HG03378 (cell line): ENCODE measurements around the gene DNAH11.
"Not testable (repeated sequence)": the region's sequence is repeated elsewhere in the genome, so short reads cannot be mapped to it uniquely, and the experiment has no call there.

Experiments used
- ATAC-seq: cut with Tn5 transposase; IDR thresholded peaks from one replicate; pipeline ENCODE4 v1.9.1; 2021; ENCODE audit warnings: mild to moderate bottlenecking, moderate library complexity; ENCODE audit not compliant: unreplicated experiment

The DNAH11 gene

DNA sequence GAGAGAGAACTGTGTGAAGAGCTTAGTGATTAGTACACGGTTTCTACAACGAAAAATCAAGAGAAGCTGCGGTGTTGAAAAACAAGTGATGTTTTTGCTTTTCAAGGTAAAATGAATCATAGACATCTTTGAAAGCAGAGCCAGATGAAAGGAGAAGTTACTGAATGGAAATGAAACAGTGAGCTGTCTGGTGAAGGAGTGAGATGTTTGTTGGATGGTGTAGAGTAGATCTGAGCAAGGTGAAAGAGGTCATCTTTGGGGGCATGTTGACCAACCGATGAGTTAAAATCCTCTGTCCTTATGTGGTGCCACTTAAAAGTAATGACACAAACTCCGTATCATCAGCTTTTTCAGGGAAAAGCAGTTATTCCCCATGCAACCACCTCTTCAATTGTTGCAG is 225.4 kb downstream of the DNAH11 start:
- ATAC-seq, result no peak

DNA sequence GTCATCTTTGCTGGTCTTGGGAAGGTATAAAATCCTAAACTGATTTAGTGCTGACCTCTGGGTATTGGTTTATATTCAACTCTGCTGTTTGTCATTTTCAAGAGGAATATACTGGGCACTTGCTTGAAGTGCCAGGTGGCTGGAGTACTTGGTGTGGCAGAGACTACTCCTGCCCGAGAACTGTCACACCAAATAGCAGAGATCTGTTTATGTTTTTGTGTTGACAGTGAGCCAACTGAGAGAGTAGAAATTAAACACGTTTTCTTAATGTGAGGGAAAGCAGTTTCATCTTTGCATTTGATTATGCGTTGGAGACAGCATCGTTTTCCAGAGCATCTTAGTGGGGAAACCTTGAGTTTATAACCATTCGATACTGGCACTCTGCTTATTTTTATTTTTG is 228.4 kb downstream of the DNAH11 start:
- no peak for ATAC-seq

DNA sequence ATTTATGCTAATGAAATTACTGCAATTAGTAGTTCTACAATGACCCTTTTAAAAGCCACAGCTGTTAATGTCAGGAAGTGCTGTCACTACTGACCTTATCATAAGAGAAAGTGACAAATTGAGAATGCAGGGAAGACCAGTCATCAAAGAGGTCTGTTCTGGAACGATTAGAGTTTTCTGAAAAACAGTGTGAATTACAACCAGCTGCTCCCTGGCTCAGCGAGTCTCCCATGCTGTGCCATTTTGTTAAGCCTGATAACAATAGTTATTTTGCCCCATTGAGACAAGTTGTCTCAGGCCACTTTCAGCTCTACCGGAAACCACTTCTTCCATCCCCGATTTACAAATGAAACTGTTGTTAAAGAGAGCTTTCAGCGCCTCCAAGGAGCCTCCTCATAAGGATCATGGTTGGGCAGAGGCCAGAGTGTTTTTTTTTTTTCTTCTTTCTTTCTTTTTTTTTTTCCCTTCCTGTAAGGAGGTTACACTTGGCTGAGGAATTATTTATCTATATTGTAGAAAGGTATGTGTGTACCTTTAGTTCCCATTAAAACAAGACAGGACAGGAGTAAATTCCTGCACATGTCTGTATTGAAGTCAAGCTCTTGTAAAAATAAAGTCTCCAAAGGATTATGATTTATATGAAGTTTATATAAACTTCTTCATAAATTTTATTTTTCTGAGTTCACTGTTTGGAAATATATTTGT is 229.2 kb downstream of the DNAH11 start:
- no peak for ATAC-seq

DNA sequence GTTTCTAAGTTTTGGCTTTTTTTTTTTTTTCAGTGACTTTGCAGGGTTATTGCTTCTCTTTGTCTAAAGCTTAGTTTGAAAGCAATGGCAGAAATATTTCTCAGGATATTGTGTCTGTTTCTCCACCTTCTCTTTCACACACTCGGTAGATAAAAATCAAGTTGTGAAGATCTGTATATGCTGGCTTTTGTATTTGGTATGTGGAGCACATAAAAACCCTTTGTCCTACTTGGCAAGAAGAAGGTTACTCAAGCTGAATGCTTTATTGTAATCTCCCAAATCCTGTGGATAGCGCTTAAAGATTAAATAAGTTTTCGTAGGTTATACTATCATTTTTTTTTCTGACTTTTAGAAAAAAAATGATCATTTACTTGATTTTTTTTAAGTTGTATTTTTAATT is 230.5 kb downstream of the DNAH11 start:
- no peak for ATAC-seq

DNA sequence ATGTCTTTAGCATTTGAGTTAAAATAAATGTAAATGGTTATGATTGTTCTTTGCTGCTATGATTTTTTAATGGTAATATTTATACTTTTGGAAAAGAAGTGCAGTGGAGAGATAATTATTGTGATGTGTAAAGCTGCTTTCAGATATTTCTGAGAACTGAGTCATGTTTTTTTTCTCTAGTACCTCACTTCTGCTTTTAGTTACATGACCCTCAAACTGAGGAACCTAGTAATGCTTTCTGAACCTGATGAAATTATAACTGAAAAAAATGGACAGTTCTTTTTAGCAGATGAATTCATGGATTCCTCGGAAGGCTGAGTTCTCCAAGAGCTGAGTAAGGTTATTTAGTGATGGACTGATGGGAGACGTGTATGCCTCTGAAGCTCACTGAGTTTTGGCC is 235.1 kb downstream of the DNAH11 start:
- ATAC-seq, result no peak

DNA sequence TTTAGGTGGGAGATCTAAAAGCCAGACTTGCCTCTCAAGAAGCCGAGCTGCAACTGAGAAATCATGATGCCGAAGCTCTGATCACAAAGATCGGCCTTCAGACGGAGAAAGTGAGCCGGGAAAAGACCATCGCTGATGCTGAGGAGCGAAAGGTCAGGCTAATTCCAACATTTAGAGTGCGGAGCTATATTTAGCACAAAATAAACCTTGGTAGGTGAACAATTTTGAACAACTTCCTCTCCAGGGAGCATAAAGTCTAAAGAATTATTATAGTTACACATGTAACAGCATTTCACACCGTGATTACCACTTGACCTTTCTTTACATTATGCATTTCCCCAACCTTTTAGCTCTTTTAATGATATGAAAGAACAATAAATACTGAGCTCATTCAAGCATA is 236.1 kb downstream of the DNAH11 start:
- ATAC-seq, result no peak

DNA sequence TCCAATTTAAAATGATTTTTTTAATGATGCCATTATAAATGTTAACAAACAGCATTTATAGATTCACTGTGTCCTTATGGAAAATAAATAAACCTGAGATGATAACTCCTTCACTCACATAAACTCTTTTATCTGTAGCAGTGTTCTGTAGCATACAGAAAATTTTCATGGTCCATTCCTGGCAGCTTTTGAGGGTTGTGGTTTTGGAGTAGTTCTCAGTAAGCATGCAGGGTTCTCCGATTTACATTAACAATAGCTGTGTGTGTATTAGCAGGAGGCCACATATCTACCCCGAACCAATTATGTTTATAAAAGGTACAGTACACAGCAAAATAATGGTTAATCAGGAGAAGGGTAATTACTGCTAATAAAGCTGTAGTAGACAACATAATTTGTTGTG is 240.2 kb downstream of the DNAH11 start:
- no peak for ATAC-seq

DNA sequence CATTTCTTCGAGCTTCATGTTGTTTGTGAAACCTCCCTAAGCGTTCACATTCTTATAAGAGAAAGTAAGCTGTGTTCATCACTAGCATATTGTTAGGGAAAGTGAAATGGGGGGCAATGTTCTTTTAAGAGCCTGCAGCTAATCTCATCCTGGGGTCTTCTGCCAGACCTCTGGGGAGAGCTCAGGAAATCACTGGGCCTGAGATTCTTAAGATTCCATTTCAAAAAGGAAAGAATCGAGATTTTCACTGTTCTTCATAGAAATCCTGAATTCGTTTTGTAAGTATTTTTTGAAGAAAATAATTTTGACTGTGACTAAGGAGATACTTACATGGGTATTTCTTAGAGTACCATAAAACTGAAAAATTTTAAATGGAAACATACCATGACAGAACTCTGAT is 242.2 kb downstream of the DNAH11 start:
- no peak for ATAC-seq

DNA sequence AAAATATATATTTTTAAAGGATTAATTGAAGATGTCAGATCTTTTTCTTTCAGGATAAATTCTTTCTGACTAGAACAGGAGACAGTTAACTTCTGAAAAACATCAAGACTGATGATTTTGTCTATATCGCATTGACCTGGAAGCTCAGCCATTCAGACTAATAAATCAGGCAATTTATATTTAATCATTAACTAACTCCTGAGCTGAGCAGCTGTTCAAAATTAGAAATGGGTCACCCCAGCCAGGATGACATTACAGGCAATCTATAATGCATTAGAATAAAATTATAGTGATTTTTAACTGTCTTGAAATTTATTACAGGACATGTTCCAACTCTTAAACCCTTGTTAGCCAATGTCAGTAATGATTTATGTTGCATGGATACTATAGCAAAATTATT is 263.0 kb downstream of the DNAH11 start:
- no peak for ATAC-seq

DNA sequence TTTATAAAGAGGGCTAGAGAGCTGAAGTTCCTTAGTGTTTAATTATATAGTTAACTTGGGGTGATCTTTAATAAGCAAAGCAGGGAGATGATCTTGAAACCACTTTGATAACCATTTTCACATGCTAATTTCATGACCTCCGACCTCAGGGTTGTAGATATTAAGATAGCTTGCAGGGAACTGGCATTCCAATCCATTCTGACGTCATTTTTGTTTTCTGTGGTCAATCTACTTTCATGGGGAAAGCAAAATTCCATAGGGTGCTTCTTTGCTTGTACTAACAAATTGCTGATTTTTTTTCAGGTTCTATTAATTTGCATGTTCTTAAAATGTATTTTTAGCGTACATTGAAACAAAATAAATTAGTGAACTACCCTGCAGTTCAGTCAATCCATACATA is 263.5 kb downstream of the DNAH11 start:
- no peak for ATAC-seq

DNA sequence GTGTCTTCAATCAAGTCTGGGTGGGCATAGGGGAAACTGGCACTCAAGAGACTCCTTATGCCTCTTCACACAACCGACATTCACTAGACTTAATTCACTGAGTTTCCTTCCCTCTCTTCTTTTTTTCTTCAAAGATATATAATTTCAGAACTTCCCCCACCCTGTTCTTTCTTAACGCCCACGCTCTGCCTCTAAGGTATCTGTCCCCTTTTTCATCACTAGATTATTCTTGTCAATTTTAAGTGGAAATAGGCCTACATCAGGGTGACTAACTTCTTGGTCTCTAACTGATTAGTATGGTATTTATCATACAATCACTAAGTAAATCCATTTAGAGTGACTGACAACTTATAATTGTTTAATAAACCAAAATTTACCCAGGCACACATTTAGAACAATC is 276.2 kb downstream of the DNAH11 start:
- no peak for ATAC-seq

DNA sequence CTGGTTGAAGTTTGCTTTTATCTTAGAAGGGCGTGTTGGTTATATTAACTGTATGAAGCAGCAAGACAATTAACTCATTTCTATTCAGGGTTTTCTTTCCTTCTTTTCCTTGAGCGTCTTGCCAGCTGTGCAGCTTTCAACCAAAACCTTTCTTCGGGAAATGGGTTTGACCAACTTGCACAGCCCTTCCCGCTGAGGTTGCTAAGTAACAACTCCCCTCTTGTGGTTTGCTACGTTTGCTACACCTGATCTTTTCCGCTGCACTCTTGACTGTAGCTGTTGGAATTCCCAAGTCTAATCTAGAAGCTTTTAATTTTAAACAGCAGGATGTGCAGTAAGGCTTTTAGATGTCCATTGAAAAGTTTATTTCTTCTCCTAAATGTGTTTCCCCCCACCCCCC is 286.0 kb downstream of the DNAH11 start:
- no peak for ATAC-seq

DNA sequence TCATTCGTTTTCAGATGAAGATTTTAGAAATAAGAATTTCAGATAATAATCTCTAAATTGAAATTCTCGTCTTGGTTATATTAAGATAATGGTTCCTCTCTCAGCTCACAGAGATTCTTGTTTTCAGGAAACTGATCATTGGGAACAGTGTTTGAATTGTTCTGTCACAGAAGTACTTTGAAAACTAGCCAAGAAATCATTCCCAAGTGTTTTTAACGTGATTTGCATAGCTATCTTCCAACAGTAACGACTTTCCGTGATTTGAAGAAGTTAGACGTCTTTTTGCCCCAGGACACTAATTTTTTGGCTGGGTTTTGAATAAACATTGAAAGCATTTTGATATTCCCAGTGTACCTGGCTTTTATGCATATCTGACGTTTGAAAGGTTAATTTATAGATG is 286.9 kb downstream of the DNAH11 start:
- no peak for ATAC-seq

DNA sequence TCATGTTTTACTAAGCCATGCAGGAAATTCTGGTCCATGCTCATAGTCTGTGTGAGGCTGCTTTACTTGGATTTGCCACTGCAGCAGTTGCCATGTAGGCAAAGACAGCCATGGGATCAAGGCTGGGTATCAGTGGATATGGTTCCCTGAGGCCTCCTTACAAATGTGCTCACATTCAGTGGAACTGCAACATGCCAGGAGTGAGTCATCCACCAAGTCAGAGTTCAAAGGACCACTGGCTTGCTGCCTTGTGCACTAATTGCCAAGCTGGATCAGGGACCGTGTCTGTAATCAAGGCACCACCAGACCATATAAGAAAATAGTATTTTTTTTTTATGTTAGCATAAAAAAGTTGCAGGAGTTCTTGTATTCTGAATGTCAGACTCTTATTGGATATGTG is 301.9 kb downstream of the DNAH11 start:
- no peak for ATAC-seq

DNA sequence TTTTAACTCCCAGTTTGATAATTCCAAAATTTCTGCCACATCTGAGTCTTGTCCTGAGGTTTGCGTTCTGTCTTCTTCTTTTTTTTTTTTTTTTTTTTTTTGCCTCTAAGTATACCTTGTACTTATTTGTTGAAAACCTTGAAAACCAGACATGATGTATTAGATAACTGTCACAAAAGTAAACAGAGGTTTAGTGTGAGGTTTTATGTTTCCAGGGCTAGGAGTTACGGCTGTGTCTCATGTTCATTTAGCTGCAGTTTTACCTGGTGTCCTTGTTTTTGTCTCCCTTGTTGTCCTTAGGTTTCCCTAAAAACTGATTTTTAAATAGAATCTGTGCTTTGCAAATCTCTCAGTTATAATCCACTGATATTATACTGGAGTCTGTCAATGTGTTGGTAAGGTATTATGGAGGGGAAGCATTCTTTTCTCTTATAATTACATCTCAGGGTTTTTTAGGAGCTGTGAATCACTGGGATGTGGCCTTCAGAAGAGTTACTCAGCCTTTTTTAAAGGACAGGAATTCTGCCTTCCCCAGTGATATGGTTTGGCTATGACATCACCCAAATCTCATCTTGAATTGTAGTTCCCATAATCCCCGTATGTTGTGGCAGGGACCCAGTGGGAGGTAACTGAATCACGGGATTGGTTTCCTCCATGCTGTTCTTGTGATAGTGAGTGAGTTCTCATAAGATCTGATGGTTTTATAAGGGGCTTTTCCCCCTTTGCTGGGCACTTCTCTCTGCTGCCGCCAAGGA is 307.9 kb downstream of the DNAH11 start:
- ATAC-seq, result no peak

DNA sequence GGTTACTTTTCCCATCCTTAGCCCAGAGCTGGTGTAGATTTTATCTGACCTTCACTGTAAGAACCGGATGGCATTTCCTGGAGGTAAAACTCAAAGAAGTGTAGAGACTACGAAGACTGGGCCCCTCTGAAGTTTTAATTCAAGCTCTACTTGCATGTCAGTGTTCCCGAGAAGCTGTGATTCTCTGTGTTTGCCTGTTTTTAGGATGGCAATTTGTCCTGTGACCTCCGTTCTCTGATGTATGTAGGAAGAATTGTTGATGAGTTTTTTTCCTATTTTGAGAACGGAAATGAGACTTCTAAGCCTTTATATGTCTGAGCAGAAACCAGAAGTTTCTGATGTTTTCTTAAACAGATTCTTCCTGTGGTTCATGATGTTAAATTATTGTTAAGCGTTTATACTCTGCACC is 308.7 kb downstream of the DNAH11 start:
- no peak for ATAC-seq

DNA sequence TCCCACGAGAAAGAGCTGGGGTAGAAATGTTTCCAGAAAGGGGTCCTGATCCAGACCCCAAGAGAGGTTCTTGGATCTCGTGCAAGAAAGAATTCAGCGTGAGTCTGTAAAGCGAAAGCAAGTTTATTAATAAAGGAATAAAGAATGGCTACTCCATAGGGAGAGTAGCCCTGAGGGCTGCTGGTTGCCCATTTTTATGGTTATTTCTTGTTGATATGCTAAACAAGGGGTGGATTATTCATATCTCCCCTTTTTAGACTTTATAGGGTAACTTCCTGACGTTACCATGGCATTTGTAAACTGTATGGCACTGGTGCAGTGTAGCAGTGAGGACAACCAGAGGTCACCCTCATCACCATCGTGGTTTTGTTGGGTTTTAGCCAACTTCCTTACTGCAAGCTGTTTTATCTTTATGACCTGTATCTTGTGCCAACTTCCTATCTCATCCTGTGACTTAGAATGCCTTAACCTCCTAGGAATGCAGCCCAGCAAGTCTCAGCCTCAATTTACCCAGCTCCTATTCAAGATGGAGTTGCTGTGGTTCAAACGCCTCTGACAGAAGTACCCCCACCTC is 322.9 kb downstream of the DNAH11 start:
- not testable (repeated sequence) for ATAC-seq

DNA sequence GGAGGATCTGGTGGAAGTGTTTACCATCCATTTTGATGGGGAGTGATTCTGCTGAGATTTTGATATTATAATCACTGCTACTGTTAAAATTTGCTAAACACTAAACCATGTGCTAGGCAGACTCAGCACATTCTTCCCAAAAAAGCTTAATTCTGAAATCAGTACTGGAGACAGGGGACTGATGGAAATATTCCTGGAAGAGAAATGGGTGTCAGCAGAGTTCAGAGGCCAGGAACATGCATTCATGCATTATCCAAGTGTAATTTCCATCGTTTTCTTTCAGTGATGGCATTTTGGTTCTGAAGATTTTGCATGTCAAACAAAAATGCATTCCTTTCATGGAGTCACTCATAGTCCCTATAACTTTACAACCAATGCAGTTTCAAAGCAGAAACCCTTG is 323.9 kb downstream of the DNAH11 start:
- no peak for ATAC-seq

DNA sequence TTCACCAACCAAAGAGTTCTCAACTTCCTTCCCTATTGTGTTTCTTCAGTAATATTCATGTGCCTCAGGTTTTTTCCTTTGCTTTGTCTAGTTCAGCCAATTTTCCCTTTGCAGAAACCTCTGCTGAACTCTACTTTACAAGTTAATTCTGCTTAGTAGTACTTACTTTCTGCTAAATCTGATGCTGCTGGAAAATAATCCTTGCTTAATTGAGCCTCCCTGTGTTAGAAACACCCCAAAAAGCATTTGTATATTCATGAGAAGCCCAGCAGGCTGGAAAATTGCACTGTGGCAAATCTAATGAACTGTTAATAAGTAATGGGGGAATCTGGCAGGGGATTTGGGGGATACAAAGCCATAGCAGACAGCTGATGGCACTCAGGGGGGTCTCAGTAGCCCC is 324.4 kb downstream of the DNAH11 start:
- ATAC-seq, result no peak

DNA sequence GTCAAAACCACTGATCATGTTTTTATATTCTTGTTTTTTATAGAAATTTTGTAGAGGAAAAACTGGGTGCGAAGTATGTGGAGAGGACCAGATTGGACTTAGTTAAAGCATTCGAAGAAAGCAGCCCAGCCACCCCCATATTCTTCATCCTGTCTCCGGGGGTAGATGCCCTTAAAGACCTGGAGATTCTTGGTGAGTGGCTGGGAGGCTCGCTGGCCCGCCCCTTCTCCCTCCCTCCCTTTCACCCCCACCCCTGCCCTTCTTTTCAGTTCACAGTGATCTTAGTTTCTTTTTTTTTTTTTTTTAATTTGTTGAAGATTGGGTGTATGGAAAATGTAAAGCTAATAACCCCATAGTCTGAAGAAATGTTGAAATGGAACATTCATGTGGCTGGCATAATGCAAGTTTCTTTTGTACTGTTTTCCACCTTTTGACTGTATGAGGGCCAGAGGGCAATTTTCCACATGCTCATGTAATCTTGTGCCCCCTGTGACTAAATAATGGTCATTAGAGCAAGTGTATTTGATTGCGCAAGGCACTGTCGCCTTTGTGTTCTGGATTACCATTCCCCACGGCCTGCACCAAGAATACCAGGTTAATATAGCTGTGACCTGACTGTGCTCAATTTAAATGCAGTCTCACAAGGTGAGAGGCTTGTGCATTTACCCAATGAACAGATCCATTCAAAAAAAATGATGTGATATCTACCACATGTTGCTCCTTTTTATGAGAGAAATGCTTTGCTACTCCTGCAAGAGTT is 325.2 kb downstream of the DNAH11 start:
- no peak for ATAC-seq

DNA sequence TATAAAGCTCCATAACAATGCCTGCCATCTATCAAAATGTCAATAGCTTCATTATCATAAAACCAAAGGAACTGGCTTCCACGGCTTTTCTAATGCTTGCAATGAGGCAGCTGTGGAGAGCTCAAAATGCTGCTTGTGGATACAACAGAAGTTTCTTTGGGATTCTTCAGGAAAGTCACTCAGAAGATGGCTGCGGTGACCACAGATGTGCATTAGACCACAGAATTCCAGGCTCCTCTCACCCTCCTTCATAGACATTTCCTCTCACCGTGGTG is 325.7 kb downstream of the DNAH11 start:
- ATAC-seq, result no peak
